SU-DHL-6 (cell line): ENCODE measurements around the gene TTC8.
"Not testable (repeated sequence)": the region's sequence is repeated elsewhere in the genome, so short reads cannot be mapped to it uniquely, and the experiment has no call there.

Experiments used
- H2AFZ ChIP-seq: fragments of 200-600 bp; sonication (generic); 2 replicates; pipeline ENCODE4 v1.6.1; 2014; ENCODE audit warnings: low read depth, mild to moderate bottlenecking, moderate library complexity, mixed read lengths, antibody characterized with exemption, low read length; ENCODE audit not compliant: severe bottlenecking
- H3F3A ChIP-seq: fragments of 200-600 bp; shearing (Covaris generic); 2 replicates; pipeline ENCODE4 v1.6.0; 2016; ENCODE audit warnings: antibody characterized with exemption, mild to moderate bottlenecking; ENCODE audit not compliant: insufficient read depth
- H3K27ac ChIP-seq: fragments of 200-600 bp; sonication (generic); 2 replicates; pipeline ENCODE4 v1.5.1; 2016; ENCODE audit warnings: low read depth, mild to moderate bottlenecking, low read length, moderate library complexity, mixed read lengths
- H3K27me3 ChIP-seq: fragments of 200-600 bp; sonication (generic), shearing (Covaris generic); 2 replicates; pipeline ENCODE4 v1.6.0; 2014; ENCODE audit warnings: mild to moderate bottlenecking, low read length
- H3K36me3 ChIP-seq: fragments of 200-600 bp; sonication (generic); 2 replicates; pipeline ENCODE4 v1.6.1; 2014; ENCODE audit warnings: mild to moderate bottlenecking, low read length, mixed read lengths
- H3K4me2 ChIP-seq: fragments of 300-600, 200-600 bp; shearing (Covaris generic), sonication (generic); 2 replicates; pipeline ENCODE4 v1.6.0; 2014; ENCODE audit warnings: low read length, low read depth, mild to moderate bottlenecking; ENCODE audit not compliant: poor library complexity, severe bottlenecking
- H3K4me3 ChIP-seq: fragments of 200-600 bp; sonication (generic); 2 replicates; pipeline ENCODE4 v1.5.1; 2014; ENCODE audit warnings: antibody characterized with exemption, low read length, mild to moderate bottlenecking, mixed read lengths; ENCODE audit not compliant: insufficient read depth, poor library complexity, severe bottlenecking
- H3K79me2 ChIP-seq: fragments of 200-600 bp; sonication (generic); 2 replicates; pipeline ENCODE4 v1.6.1; 2014; ENCODE audit warnings: mild to moderate bottlenecking, low read length, moderate library complexity; ENCODE audit not compliant: insufficient read depth
- H3K9ac ChIP-seq: fragments of 200-600 bp; sonication (generic); 2 replicates; pipeline ENCODE4 v1.7.0; 2014; ENCODE audit warnings: mild to moderate bottlenecking, low read length
- H3K9me2 ChIP-seq: fragments of 200-600 bp; sonication (generic); replicated peaks from 2 replicates; pipeline ENCODE4 v1.6.1; 2014; ENCODE audit warnings: low read length; ENCODE audit not compliant: insufficient read depth
- H3K9me3 ChIP-seq: fragments of 200-600 bp; sonication (generic); 2 replicates; pipeline ENCODE4 v1.6.1; 2014; ENCODE audit warnings: low read length, mixed read lengths; ENCODE audit not compliant: insufficient read depth
- H4K20me1 ChIP-seq: fragments of 200-600 bp; sonication (generic); 2 replicates; pipeline ENCODE4 v1.6.1; 2014; ENCODE audit warnings: low read depth, mild to moderate bottlenecking, antibody characterized with exemption, low read length, moderate library complexity, mixed read lengths
- EZH2phosphoT487 ChIP-seq: fragments of 200-600 bp; sonication (generic), shearing (Covaris generic); conservative IDR thresholded peaks from 2 replicates; pipeline ENCODE4 v1.6.1; 2018; ENCODE audit warnings: mild to moderate bottlenecking, antibody characterized with exemption, low read length, moderate library complexity, mixed read lengths
- TF ChIP-seq, protein P1 (sequence below): fragments of 200-600 bp; sonication (generic); IDR thresholded peaks from one replicate; pipeline ENCODE4 v1.5.1; 2017; ENCODE audit warnings: antibody characterized with exemption, mild to moderate bottlenecking, low read length, moderate library complexity; ENCODE audit not compliant: insufficient read depth, poor library complexity, severe bottlenecking

The TTC8 gene

GRCh38 chr14:88856786-88857366 lies 32.4 kb downstream of the TTC8 start:
- Histone ChIP-seq H3K27ac (no peak overlapping the region), H3F3A (no peaks in the 10 kb centered on the region), H2AFZ (no peak overlapping the region), H3K9me3 (no peaks in the 10 kb centered on the region), H3K9me2 (no peaks in the 10 kb centered on the region), H3K9ac (no peak overlapping the region), H3K4me2 (no peak overlapping the region), H3K27me3 (no peaks in the 10 kb centered on the region), H4K20me1 (no peaks in the 10 kb centered on the region), H3K36me3 (no peaks in the 10 kb centered on the region), H3K4me3 (no peak overlapping the region), H3K79me2 (no peaks in the 10 kb centered on the region)
- TF ChIP-seq, protein P1, sequence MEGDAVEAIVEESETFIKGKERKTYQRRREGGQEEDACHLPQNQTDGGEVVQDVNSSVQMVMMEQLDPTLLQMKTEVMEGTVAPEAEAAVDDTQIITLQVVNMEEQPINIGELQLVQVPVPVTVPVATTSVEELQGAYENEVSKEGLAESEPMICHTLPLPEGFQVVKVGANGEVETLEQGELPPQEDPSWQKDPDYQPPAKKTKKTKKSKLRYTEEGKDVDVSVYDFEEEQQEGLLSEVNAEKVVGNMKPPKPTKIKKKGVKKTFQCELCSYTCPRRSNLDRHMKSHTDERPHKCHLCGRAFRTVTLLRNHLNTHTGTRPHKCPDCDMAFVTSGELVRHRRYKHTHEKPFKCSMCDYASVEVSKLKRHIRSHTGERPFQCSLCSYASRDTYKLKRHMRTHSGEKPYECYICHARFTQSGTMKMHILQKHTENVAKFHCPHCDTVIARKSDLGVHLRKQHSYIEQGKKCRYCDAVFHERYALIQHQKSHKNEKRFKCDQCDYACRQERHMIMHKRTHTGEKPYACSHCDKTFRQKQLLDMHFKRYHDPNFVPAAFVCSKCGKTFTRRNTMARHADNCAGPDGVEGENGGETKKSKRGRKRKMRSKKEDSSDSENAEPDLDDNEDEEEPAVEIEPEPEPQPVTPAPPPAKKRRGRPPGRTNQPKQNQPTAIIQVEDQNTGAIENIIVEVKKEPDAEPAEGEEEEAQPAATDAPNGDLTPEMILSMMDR: no peak
- no peak for TF ChIP-seq EZH2phosphoT487

DNA sequence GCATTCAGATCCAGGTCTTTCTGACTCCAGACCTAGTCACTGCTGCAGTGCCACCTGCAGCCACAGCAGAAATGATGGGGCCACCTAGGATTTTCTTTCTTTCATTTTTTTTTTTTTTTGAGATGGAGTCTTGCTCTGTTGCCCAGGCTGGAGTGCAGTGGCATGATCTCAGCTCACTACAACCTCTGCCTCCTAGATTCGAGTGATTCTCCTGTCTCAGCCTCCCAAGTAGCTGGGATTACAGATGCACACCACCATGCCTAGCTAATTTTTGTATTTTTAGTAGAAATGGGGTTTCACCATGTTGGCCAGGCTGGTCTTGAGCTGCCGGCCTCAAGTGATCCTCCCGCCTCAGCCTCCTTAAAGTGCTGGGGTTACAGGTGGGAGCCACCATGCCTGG lies 33.4 kb downstream of the TTC8 start:
- not testable (repeated sequence) for H3K4me2 ChIP-seq, H3K27me3 ChIP-seq, H3K27ac ChIP-seq, H3F3A ChIP-seq, H3K36me3 ChIP-seq, H4K20me1 ChIP-seq, H3K79me2 ChIP-seq, H3K9me2 ChIP-seq, H3K9ac ChIP-seq, H2AFZ ChIP-seq, H3K9me3 ChIP-seq, H3K4me3 ChIP-seq

DNA sequence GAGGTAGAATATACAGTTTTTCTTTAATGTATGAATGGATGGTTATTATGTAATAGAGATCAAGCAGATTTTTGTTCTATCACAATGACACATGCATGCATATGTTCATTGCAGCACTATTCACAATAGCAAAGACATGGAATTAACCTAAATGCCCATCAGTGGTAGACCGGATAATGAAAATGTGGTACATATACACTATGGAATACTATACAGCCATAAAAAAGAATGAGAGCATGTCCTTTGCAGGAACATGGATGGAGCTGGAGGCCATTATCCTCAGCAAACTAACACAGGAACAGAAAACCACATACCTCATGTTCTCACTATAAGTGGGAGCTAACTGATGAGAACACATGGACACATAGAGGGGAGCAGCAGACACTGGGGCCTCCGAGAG lies 34.7 kb downstream of the TTC8 start:
- not testable (repeated sequence) for H4K20me1 ChIP-seq, H3K4me3 ChIP-seq, H3K36me3 ChIP-seq, H3K9ac ChIP-seq, H3K27ac ChIP-seq, H3K4me2 ChIP-seq, H3K79me2 ChIP-seq, H3K9me2 ChIP-seq, H3K9me3 ChIP-seq, H2AFZ ChIP-seq, H3F3A ChIP-seq, H3K27me3 ChIP-seq

DNA sequence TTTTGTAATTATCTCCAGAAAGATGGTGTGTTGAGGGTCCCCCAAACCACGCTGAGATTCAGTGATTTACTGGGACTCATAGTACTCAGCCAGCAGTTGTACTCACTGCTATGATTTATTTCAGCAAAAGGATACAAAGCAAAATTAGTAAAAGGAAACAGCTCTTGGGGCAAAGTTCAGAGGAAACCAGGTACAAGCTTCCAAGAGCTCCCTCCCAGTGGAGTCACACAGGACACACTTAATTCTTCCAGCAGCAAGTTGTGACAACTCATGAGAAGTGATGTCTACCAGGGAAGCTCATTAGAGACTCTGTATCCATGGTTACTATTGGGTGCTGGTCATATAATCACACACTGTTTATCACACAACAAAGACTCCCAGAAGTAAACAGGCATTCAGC lies 38.7 kb downstream of the TTC8 start:
- Histone ChIP-seq H3K79me2 (no peaks in the 10 kb centered on the region), H3K27me3 (no peaks in the 10 kb centered on the region), H3K36me3 (no peaks in the 10 kb centered on the region), H3K27ac (no peak overlapping the region), H3K9ac (no peak overlapping the region), H3F3A (no peaks in the 10 kb centered on the region), H2AFZ (no peak overlapping the region), H3K4me3 (no peak overlapping the region), H4K20me1 (no peaks in the 10 kb centered on the region), H3K9me2 (no peaks in the 10 kb centered on the region), H3K9me3 (no peaks in the 10 kb centered on the region), H3K4me2 (no peak overlapping the region)
- TF ChIP-seq, protein P1: no peak
- TF ChIP-seq EZH2phosphoT487: no peak
